ENCODE results near the gene RNF112.

Gene RNF112

GRCh38 chr17:19369107-19369778 is 41.8 kb upstream of the RNF112 start:
- ChIA-PET CTCF (interaction anchor here (0.9 kb wide), 1 partner anchor 15 kb away, joined by 6 read pairs; no protein-coding TSS in a partner anchor), POLR2A (ENCODE audit: low non-redundant PET) (no interaction called here)
- DNase-seq (ENCODE audit: low spot score), result no peak
- H3K27ac ChIP-seq, result peak overlapping the region; percentile 51; the same call in 1 of the 2 replicates
- TF ChIP-seq CTCF (conservative IDR thresholded peaks at IDR 0.05; ENCODE audit: low read depth), result no peak

- CTCF ChIA-PET, result interaction anchor here (0.5 to 0.7 kb wide), 3 partner anchors 8 to 751 kb away, joined by 3 to 4 read pairs (median 3); partner anchors contain the start of gene MAPK7
- no peak for DNase-seq (ENCODE audit: low spot score)
- H3K27ac ChIP-seq, result peak overlapping the region; percentile 51
- POLR2A ChIA-PET (ENCODE audit: low non-redundant PET), result no interaction called here
- TF ChIP-seq CTCF (conservative IDR thresholded peaks at IDR 0.05; ENCODE audit: low read depth), result no peak
Observed at GRCh38 chr17:19369846-19370492, 41.1 kb upstream of the RNF112 start.

DNA sequence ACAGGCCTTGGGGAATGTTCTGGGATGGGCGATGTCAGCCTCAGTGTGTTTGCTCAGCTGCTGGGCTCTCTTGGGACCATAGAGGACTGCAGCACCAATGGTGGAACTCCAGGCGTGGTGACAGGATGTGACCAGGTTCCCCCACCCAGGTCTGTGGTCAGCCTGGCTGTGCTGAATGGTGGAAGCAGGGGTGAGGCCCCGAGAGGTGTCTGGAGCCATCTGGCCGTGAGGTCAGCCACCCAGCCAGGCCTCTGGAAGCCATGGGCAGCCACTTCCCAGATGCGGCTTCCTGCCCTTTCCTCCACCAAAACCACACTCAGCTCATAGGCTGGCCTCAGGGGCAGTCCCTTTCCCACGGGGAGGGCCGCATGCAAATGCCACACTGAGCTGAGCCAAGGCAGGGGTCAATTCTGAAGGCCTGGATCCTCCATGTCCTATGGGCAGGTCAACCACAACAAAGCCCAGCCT is 40.5 kb upstream of the RNF112 start:
- CTCF ChIA-PET, result interaction anchor here (0.5 to 0.7 kb wide), 3 partner anchors 8 to 751 kb away, joined by 3 to 4 read pairs (median 3); partner anchors contain the start of gene MAPK7
- POLR2A ChIA-PET (ENCODE audit: low non-redundant PET), result no interaction called here
- no peak for TF ChIP-seq CTCF (conservative IDR thresholded peaks at IDR 0.05; ENCODE audit: low read depth)
- peak overlapping the region; percentile 51 for H3K27ac ChIP-seq
- DNase-seq (ENCODE audit: low spot score), result no peak

- ChIA-PET CTCF (no interaction called here), POLR2A (ENCODE audit: low non-redundant PET) (no interaction called here)
- H3K27ac ChIP-seq, result no peak overlapping the region
- no peak for TF ChIP-seq CTCF (conservative IDR thresholded peaks at IDR 0.05; ENCODE audit: low read depth)
- no peak for DNase-seq (ENCODE audit: low spot score)
Observed at GRCh38 chr17:19371259-19372010, 39.6 kb upstream of the RNF112 start.

DNA sequence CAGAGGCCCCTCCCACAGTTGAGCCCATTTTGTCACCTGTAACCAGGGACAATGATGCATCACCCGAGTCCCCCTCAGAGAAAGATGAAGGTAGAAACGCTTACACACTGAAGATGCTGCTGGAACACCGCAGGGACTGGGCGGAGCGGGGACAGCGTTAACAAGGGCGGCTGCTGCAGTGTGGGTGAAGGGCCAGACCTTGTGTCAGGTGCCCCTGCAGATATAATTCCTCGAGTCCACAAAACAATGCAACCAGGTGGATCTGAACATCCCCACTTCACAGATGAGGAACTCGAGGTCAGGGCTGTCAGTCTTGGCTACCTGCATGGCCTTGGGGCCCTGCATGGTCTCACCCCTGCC is 39.0 kb upstream of the RNF112 start:
- TF ChIP-seq CTCF (conservative IDR thresholded peaks at IDR 0.05; ENCODE audit: low read depth), result no peak
- ChIA-PET CTCF (no interaction called here), POLR2A (ENCODE audit: low non-redundant PET) (no interaction called here)
- no peak for DNase-seq (ENCODE audit: low spot score)
- no peak overlapping the region for H3K27ac ChIP-seq

- ChIA-PET POLR2A (ENCODE audit: low non-redundant PET) (no interaction called here), CTCF (no interaction called here)
- H3K27ac ChIP-seq, result no peak overlapping the region
- no peak for DNase-seq (ENCODE audit: low spot score)
- no peak for TF ChIP-seq CTCF (conservative IDR thresholded peaks at IDR 0.05; ENCODE audit: low read depth)
Observed at GRCh38 chr17:19372439-19372838, 38.6 kb upstream of the RNF112 start.

Measured in RWPE1 (cell line).